NCI-H446 treated with DMSO at 0.1 percent for 48 hours (cell line): ENCODE measurements around the gene EXOC4.

Source experiments
- DNase-seq: peaks from one replicate; lab custom pipeline; 2025; lab: John Stamatoyannopoulos, UW

Gene EXOC4

DNA sequence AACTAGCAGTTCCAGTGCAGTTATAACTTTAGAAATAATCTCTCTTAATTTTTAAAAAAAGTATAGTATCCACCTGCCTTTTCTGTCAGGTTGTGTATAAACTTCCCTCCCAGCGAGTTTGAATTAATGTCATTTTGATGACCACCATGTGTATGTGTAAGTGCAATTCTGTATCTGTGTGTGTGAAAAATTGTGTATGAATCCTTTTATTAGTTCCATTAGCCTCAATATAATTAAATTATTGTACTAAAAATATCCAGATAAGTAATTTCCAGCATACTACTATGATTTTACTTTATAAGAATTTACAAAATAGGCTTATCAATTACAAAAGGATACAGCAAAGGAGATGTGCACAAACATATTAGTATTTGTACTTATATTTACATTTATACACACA lies 453.1 kb downstream of the EXOC4 start:
- no peak for DNase-seq

- DNase-seq: no peak
Observed at GRCh38 chr7:133709036-133709880, 456.4 kb downstream of the EXOC4 start.

DNA sequence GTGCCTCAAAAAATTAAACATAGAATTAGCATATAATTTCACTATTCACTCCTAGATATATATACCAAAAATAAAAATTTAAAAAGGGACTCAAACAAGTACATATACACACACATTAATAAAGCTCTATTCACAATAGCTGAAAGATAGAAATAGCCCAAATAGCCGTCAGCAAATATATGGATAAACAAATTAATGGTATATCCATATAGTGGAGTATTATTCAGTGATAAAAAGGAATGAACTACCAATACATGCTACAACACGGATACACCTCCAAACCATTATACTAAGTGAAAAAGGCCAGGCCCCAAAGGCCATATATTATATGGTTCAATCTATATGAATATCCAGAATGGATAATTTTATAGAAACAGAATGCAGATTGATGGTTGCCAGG lies 459.7 kb downstream of the EXOC4 start:
- no peak for DNase-seq

- no peak for DNase-seq
Observed at GRCh38 chr7:133714654-133715053, 461.8 kb downstream of the EXOC4 start.

DNA sequence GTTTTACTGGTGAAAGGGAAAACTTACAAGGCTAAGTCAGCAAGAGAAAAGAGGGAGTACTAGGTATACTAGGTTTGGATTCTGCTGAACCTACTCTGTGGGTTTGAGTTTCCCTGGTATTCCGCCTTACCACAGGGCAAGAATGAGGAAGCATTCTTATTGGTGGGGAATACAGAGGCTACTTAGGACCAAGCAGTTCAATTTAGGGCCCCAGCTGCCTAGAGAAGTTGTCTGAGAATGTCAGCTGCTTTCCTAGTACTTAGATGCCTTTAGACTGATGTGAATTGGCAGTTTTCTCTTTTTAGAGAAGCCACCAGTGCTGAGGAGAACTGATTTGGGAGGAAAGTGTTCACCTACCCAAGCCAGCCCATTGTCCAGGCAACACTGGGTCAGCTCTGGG lies 465.3 kb downstream of the EXOC4 start:
- no peak for DNase-seq

- DNase-seq: no peak
Observed at GRCh38 chr7:133723044-133723443, 470.2 kb downstream of the EXOC4 start.

DNA sequence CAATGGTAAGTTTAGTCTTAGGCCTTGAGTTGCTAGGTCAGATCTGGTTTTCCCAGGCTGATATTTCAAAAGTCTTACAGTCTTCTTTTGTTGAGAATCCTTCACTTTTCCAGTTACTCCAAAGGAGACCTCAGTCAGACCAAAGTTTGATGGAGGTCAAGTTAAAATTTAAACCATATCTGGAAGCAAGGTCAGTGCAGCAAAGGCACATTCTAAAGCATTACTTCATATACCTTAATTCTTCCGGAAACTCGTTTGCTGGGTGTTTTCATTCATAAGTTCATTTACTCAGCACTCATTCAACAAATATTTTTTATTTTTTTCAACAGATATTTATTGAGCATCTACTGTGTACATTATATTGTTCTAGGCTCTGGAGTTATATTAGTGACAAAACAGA lies 471.3 kb downstream of the EXOC4 start:
- no peak for DNase-seq

DNA sequence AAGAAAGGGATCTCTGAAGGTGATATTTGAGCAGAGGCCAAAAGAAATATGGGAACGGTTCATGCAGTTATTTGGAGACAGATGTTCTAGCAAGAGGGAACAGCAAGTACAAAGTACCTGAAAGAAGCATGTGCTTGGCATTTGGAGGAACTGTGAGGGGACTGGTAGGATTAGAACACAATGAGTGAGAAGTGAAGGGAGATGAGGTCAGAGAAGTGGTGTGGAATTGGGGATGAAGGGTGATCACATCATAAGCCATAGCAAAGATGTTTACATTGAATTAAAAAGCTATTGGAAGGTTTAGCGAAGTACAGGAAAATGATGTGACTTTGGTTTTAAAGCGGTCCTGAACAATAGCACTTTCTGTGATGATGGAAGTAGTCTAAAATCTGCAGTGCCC lies 471.8 kb downstream of the EXOC4 start:
- no peak for DNase-seq

- DNase-seq: no peak
Observed at GRCh38 chr7:133727476-133728214, 474.8 kb downstream of the EXOC4 start.

- peak; percentile 16 for DNase-seq
Observed at GRCh38 chr7:133730360-133730759, 477.5 kb downstream of the EXOC4 start.

- DNase-seq: peak; percentile 38
Observed at GRCh38 chr7:133733401-133733800, 480.5 kb downstream of the EXOC4 start.

DNA sequence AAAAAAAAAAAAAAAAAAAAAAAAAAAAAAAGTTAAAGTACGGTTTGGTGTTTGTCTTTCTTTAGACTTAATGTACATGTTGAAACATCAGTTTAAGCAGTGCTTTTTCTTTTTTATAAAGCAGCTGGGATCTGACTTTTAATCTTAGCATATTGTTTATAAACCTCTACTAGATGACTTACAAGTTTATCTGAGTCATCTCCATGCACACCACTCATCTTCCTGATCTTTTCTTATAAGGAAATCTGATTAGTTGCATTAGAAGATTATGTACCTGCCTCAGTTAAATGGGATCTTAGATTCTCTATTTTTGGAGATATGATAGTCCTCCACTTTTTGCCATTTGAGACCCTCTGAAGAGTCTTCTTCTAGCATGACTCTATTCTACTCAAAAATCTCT lies 482.3 kb downstream of the EXOC4 start:
- DNase-seq: no peak

DNA sequence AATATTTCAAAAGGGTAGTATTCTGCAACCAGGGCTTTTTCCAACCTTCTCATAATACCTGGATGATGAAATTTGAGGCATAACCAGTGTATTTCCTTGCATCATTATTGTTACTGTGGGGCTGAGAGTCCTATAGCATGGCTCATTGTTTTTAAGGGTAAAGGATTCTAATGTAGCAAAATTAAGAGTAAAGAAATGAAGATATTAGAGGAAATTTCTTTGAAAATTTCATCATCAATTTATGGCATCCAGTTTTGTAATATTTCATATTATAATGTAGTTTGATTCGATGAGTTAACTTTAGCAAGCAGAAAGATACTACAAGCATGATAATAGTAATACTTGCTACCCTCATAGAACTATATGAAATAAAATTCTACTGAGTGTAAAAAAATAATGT lies 486.9 kb downstream of the EXOC4 start:
- no peak for DNase-seq

GRCh38 chr7:133741078-133741477 lies 488.2 kb downstream of the EXOC4 start:
- DNase-seq: no peak

DNA sequence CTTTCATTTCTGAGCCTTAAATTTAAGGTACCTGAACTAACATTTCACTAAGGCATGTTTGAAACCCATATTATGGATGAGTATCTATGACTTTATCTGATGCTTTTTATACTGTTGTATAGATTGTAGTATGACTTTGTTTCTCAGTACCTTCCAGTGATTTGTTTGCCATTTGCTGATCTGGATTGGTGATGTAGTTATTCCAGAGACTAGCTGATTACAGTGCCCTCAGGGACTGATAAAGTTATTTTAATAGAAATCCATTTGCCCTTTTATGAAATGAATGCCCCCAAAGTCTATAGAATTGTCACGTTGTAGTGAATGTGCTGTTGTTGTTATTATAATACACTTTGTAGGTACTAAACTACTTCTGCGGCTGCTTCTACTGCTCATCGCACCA lies 488.8 kb downstream of the EXOC4 start:
- DNase-seq: no peak

- DNase-seq: peak; percentile 27
Observed at GRCh38 chr7:133742709-133743538, 490.0 kb downstream of the EXOC4 start.

DNA sequence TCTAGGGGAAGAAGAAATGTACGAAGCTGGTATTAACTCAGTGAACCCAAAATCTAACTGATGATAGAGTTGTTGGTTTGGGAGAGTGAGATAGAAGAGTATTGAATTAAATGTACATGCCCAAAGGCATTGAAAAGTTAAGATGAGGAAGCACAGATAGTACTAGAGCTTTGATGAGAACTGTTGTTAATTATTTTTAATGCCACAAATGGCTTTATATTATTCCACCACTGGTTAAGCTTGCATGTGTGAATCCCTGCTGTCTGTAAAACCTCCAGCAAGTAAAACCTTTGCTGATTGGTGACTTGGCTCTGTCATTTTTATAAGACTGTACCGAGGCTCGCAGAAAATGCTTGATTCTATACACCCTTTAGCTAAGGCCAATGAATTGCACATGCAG lies 491.6 kb downstream of the EXOC4 start:
- no peak for DNase-seq

DNA sequence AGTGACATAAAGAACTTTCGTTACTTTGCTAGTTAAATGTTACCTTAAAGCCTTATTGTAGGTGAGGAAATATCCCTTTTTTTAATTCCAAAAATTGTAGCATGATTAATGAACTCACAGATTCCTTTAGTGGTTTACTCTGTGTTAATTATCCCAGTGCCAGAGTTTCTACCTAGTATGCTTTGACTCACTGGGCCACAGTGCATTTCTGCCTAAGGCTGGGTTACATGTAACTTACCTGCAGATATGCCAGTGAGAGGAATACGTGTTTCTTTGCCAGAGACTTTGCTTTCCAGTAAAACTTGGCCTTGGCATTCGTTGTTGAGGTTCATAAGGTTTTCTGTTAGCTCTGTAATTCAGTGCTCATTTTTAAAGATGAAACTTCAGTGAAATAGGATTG lies 493.4 kb downstream of the EXOC4 start:
- DNase-seq: no peak

DNA sequence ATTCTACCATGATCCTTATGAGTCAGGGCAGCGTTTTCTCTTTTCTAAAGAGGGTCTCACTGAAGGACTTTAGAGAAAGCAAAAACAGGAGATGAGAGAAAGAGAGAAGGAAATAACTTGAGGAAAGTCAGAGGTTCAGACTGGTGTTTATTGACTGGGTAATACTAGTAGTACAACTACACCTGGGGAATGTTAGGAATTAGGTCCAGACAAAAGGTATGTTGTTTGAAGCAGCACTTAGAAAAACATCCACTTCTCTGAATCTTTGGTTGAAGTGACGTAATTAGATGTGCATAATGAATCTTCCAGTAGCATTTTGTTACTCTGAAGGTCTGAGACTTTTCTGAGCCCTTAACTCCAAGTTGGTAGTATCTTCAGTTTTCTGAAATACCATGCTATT lies 494.0 kb downstream of the EXOC4 start:
- DNase-seq: no peak

DNA sequence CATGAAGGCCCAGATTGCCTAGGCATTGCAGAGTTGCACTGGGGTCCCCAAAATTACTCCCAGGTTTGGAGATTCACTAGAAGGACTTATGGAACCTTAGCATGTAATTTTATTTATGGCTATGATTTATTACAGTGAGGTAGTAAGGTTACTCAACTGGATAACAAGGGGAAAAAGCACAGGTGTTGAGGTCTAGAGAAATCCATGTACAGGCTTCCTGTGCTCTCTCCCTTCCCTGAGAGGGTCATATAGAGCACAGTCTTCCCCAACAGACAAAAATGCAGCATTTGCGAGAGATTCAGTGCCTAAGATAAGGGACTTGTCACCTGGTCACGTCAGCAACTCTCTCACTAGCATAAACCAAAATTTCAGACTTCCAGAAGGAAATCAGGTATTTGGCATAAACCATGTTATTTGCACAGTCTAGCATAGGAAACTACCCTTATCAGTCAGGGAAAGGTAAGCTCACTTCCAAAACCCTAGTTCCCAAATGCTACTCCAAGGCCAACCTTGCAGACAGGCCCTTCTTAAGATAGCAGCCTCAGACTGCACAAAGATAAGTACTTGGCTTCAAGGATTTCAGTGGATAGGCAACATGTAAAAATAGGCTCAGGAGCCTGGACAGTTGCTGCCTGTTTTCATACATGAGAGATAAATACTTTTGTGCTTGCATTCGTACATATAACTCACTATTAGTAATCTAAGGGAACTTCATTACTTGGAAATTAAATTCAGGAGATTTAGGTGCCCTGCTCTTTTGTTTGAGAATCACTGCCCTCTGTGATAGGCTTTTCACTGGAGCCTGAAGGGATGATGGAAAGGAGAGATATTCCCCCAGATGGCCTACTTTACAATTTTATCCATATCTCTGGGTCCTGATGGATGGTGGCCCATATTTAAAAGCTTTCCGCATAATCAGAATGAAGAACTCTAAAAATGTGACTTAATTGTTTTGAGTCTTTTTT lies 495.8 kb downstream of the EXOC4 start:
- DNase-seq: no peak

- no peak for DNase-seq
Observed at GRCh38 chr7:133750287-133750686, 497.4 kb downstream of the EXOC4 start.
